Spleen (tissue), 11 donors: ENCODE data around the gene COL11A2. TPM values are rescaled to one million over a fixed set of nuclear protein-coding genes. Genes with fewer than 3 reads are reported as not detected.

ENCODE experiments used
- DNase-seq: peaks from one replicate; pipeline ENCODE4 v3.0.0-alpha.2; 2020
- H3K27ac ChIP-seq, 8 donors: fragments of 200-600 bp; sonication (generic) in 7 of 8; 1 replicate in 4 of 8; 2 replicates in 4 of 8; pipeline versions ENCODE4 v1.5.0 to v1.8.0; 2016 to 2021; ENCODE audit warnings: inconsistent platforms in 4 of 8, mild to moderate bottlenecking in 4 of 8, moderate library complexity in 1 of 8
- H3K27me3 ChIP-seq, 7 donors: fragments of 200-600 bp; sonication (generic) in 6 of 7; replicated peaks in 1 of 7; 1 replicate in 4 of 7; 2 replicates in 3 of 7; pipeline versions ENCODE4 v1.5.0 to v1.8.0; 2016 to 2021; ENCODE audit warnings: inconsistent platforms in 3 of 7, mild to moderate bottlenecking in 1 of 7
- H3K36me3 ChIP-seq, 6 donors: fragments of 200-600 bp; sonication (generic) in 5 of 6; 1 replicate in 4 of 6; 2 replicates in 2 of 6; pipeline versions ENCODE4 v1.5.0 to v1.8.0; 2016 to 2021; ENCODE audit warnings: inconsistent platforms in 2 of 6
- H3K4me1 ChIP-seq, 6 donors: fragments of 200-600 bp; sonication (generic) in 5 of 6; 1 replicate in 3 of 6; 2 replicates in 3 of 6; pipeline versions ENCODE4 v1.5.0 to v1.8.0; 2016 to 2021; ENCODE audit warnings: inconsistent platforms in 3 of 6
- H3K4me3 ChIP-seq, 8 donors: fragments of 200-600 bp; sonication (generic) in 7 of 8; 1 replicate in 4 of 8; 2 replicates in 4 of 8; pipeline versions ENCODE4 v1.5.0 to v1.8.0; 2016 to 2021; ENCODE audit warnings: inconsistent platforms in 4 of 8, mild to moderate bottlenecking in 4 of 8, moderate library complexity in 2 of 8
- H3K9me3 ChIP-seq, 8 donors: fragments of 200-600 bp; sonication (generic) in 7 of 8; 1 replicate in 4 of 8; 2 replicates in 4 of 8; pipeline versions ENCODE4 v1.5.0 to v1.8.0; 2016 to 2021; ENCODE audit warnings: inconsistent platforms in 4 of 8
- CTCF ChIP-seq, 11 experiments: fragments of 200-600 bp in 7 of 11; fragments of 450-650 bp in 4 of 11; sonication (generic) in 4 of 11; IDR thresholded peaks in 8 of 11; conservative IDR thresholded peaks in 3 of 11; 1 replicate in 7 of 11; 2 replicates in 4 of 11; pipeline versions ENCODE4 v1.4.0 to v1.8.0; 2016 to 2021; ENCODE audit warnings: antibody characterized with exemption in 11 of 11, inconsistent platforms in 4 of 11, mild to moderate bottlenecking in 1 of 11
- POLR2A ChIP-seq, 3 donors: fragments of 450-650 bp; IDR thresholded peaks; one replicate each; pipeline ENCODE4 v1.5.1; 2017; ENCODE audit warnings: antibody characterized with exemption in 3 of 3, mild to moderate bottlenecking in 1 of 3
- POLR2AphosphoS5 ChIP-seq, 3 donors: sonication (generic); formaldehyde crosslinking; IDR thresholded peaks; one replicate each; pipeline ENCODE4 v1.5.1; 2017; ENCODE audit warnings: antibody characterized with exemption in 3 of 3
- WGBS, 5 donors: extraction: QIAGEN DNeasy Blood & Tissue Kit in 3 of 5; methylation state at CpG; one replicate each; pipeline versions ENCODE4 v1.1.5 to v1.1.7; 2013 to 2018; 5-methylcytosine and 5-hydroxymethylcytosine counted together
- intact Hi-C: fragments of 100-400 bp; cut with DNase I; formaldehyde crosslinking; loops from one replicate; pipeline ENCODE4 v1.15.0; 2023; ENCODE audit warnings: low total_unique reads
- polyA plus RNA-seq, 3 donors: library from polyadenylated mRNA; stranded (reverse); fragments of 200-250 nt; gene quantifications; one replicate each; pipeline ENCODE4 v1.2.1, GENCODE V29; 2013
- total RNA-seq, 7 donors: library from RNA; depleted of rRNA in 3 of 7; stranded (reverse); fragments of >200 nt in 3 of 7; fragmentation: NEBNext Ultra II Directional in 4 of 7; extraction: Animal tissue kit (Norgen Biotek cat#: 25700) in 4 of 7; gene quantifications; one replicate each; pipeline versions ENCODE4 v1.1.0 to v1.2.1, GENCODE V29; 2016 to 2021
- donor health status: healthy with polysubstance abuse.
- donor health status: DM: no; HTN: no; CAD: no; lungs with moderate emphysema.
- donor health status: DM: no; HTN: no; CAD: no.
- donor health status: Bipolar disorder and iron deficiency.
- donor health status: healthy.
- donor health status: DM: no; HTN: no; CAD: no.
- donor health status: DM: yes; HTN: yes; CAD: no.

The COL11A2 gene
- total and polyA plus RNA-seq, 10 donors = 0.68 to 2.4 (median 1.3) TPM

- intact Hi-C loops = no loop called here
- DNase-seq = no peak
- Histone ChIP-seq H3K36me3 (peaks cover 0 to 3% (median 0%) of the 10 kb centered on the region in 6 donors), H3K27ac (no peak overlapping the region), H3K9me3 (no peaks in the 10 kb centered on the region), H3K4me3 (no peak overlapping the region), H3K27me3 (peaks cover 0 to 59% (median 11%) of the 10 kb centered on the region in 7 donors), H3K4me1 (peaks cover 7 to 20% (median 16%) of the 10 kb centered on the region in 6 donors)
- TF ChIP-seq POLR2AphosphoS5 (IDR thresholded peaks at IDR 0.05) (no peak), CTCF (IDR thresholded peaks at IDR 0.05 in 8 of 11, conservative IDR thresholded peaks at IDR 0.05 in 3 of 11) (no peak), POLR2A (IDR thresholded peaks at IDR 0.05) (no peak)
- 86 to 92% (median 90%) methylated on average over 6 of the region's 6 CpGs for whole genome bisulfite sequencing, 5 donors
Observed at GRCh38 chr6:33217246-33217645, 25.0 kb upstream of the COL11A2 start.

- intact Hi-C loops = no loop called here
- Histone ChIP-seq H3K4me1 (peaks cover 7 to 29% (median 16%) of the 10 kb centered on the region in 6 donors), H3K4me3 (no peak overlapping the region), H3K27me3 (peaks cover 0 to 54% (median 11%) of the 10 kb centered on the region in 7 donors), H3K9me3 (no peaks in the 10 kb centered on the region), H3K27ac (no peak overlapping the region), H3K36me3 (peaks cover 0 to 14% (median 7%) of the 10 kb centered on the region in 6 donors)
- 70 to 85% (median 81%) methylated on average over 4 of the region's 4 CpGs; no CpG with 5 or more reads in 1 of the 5 donors for WGBS, 5 donors
- no peak for DNase-seq
- TF ChIP-seq CTCF (IDR thresholded peaks at IDR 0.05 in 8 of 11, conservative IDR thresholded peaks at IDR 0.05 in 3 of 11) (no peak), POLR2A (IDR thresholded peaks at IDR 0.05) (no peak), POLR2AphosphoS5 (IDR thresholded peaks at IDR 0.05) (no peak)
Observed at GRCh38 chr6:33216117-33216649, 23.9 kb upstream of the COL11A2 start.

- no peak for TF ChIP-seq CTCF (IDR thresholded peaks at IDR 0.05 in 8 of 11, conservative IDR thresholded peaks at IDR 0.05 in 3 of 11)
- peak in 1 of 3 donors; percentile 31 for TF ChIP-seq POLR2AphosphoS5 (IDR thresholded peaks at IDR 0.05)
- whole genome bisulfite sequencing, 5 donors = 77 to 84% (median 81%) methylated on average over 7 to 9 of the region's 9 CpGs
- Histone ChIP-seq H3K36me3 (peaks cover 0 to 21% (median 13%) of the 10 kb centered on the region in 6 donors), H3K9me3 (no peaks in the 10 kb centered on the region), H3K27me3 (peaks cover 0 to 48% (median 8%) of the 10 kb centered on the region in 7 donors), H3K27ac (no peak overlapping the region), H3K4me3 (no peak overlapping the region), H3K4me1 (peaks cover 7 to 29% (median 16%) of the 10 kb centered on the region in 6 donors)
- no peak for DNase-seq
- intact Hi-C loops = no loop called here
Observed at GRCh38 chr6:33215271-33216116, 23.2 kb upstream of the COL11A2 start.

GRCh38 chr6:33213989-33214335 is 21.7 kb upstream of the COL11A2 start:
- H3K27ac ChIP-seq = no peak overlapping the region
- intact Hi-C loops = no loop called here
- DNase-seq = no peak

More at GRCh38 chr6:33213989-33214335, 21.7 kb upstream of the COL11A2 start:
- H3K36me3 ChIP-seq = peaks cover 0 to 34% (median 21%) of the 10 kb centered on the region in 6 donors
- H3K4me1 ChIP-seq = peaks cover 9 to 41% (median 24%) of the 10 kb centered on the region in 6 donors
- WGBS, 5 donors = 12 to 24% (median 21%) methylated on average over 9 of the region's 9 CpGs
- peak overlapping the region in 2 of 8 donors; percentile 43 to 64 for H3K4me3 ChIP-seq
- H3K27me3 ChIP-seq = peaks cover 0 to 32% (median 8%) of the 10 kb centered on the region in 7 donors
- H3K9me3 ChIP-seq = no peaks in the 10 kb centered on the region
- TF ChIP-seq POLR2AphosphoS5 (IDR thresholded peaks at IDR 0.05) (no peak), POLR2A (IDR thresholded peaks at IDR 0.05) (no peak), CTCF (IDR thresholded peaks at IDR 0.05 in 8 of 11, conservative IDR thresholded peaks at IDR 0.05 in 3 of 11) (no peak)
